HG03039 (cell line): ENCODE results near the gene STK17A.
"Not testable (repeated sequence)": the region's sequence is repeated elsewhere in the genome, so short reads cannot be mapped to it uniquely, and the experiment has no call there.

Source experiments
- ATAC-seq: cut with Tn5 transposase; IDR thresholded peaks from one replicate; pipeline ENCODE4 v1.9.1; 2021; ENCODE audit warnings: mild to moderate bottlenecking, moderate library complexity; ENCODE audit not compliant: unreplicated experiment

STK17A gene

DNA sequence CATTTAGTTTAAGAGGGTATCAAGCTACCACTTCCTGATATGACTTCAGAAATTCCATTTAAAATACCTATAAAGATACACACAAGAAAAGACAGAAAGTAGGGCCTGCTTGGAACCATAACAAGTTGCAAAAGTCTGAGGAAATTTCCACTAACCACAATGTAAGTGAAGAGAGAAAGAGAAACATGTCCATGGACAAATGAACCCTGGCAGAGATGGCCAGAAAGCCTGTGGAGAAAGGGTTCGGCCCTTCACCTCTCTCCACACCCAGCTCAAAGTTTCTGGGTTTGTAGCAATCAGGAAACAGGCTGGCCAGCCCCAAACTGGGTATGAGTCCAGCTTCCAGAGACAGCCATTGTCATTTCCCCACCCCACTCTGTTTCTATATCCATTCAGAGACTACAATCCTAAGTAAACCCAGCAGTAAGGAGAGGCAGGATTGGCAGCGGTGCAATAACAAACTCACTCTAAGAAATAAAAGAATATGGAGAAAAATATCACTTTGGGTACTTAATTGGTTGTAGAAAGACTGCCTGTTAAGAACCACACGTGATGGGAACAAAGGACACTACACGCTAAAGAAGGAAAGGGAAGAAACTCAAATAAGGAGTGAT, 71.1 kb downstream of the STK17A start:
- ATAC-seq: no peak

DNA sequence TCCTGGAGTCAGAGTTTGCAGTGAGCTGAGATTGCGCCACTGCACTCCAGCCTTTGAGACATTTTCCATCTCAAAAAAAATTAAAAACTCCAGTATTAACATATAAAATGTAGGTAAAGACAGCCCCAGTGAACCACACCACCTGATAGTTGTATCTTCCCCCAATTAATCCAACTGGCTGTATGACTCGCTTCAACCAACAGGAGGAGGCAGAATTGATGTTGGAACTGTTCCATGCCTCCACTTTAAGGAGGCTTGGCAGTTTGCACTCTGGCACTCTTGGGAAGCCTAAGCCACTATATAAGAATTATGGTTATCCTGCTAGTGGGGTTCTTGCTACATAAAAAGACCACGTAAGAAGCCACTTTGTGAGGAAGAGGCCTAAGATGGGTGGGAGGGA, 72.7 kb downstream of the STK17A start:
- ATAC-seq: no peak

DNA sequence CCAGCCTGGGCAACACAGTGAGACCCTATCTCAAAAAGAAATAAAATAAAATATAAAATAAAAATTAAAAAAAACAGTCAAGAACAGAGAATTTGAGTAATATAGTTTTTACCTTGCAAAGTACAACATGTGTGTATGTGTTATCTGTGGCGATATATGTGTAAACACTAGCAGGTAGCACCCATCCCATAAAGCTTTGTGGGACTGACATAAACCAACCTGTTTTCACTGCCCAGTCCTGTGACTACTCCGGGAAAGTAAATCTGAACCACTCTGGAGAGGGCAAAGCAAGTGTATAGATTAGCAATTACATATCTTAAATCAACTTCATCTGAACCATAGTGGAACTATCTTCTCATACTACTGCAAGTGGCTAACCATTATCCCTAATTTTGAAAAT, 74.1 kb downstream of the STK17A start:
- ATAC-seq: no peak

GRCh38 chr7:43658718-43659548, 76.0 kb downstream of the STK17A start:
- no peak for ATAC-seq

DNA sequence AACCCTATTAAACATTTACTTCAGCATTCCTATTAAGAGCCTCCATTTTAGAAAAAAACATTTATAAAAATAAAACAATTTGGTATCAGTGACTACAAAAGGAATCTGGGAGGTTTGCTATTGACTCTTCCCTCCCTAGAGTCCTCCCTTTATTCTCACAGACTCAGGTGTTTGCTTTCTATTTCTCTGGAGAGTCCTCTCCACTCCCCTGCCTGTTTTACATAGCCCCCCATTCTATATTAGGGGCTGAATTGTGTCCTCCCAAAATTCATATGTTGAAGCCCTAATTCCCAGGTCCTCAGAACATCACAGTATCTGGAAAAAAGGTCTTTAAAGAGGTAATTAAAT, 76.6 kb downstream of the STK17A start:
- no peak for ATAC-seq

DNA sequence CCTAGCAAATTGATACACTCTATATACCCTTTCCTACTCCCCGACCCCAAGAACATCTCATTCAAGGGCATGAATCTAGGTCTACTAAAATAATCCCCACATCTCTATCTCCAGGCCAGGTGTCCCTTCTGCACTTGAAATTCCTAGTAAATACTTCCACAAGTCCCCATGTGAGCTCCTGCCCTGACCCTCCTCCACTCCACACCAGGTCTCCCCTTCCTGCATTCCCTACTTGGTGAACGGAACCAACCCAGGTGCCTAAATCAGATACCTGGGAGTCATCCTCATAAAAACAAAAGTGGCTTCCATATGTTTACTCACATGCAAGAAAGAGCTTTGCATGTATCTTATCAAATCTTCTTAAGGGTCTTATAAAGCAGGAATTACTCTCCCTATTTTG, 77.2 kb downstream of the STK17A start:
- ATAC-seq: no peak

DNA sequence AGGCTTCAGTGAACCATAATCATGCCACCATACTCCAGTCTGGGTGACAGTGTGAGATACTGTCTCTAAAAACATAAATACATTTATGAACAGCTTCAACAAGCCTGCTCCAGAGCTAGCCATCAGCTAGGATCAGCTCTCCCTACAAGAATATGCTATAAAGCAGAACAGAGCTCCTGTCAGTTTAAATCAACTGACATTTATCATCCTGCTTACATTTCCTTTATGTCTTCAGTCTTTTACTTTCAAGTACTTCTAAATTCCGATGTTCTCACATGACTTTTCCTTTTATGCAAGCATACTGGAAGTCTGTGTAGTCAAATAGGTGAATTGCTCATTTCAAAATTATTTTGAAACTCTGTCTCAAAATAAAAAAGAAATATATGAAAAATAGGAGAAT, 81.8 kb downstream of the STK17A start:
- ATAC-seq: no peak

GRCh38 chr7:43666938-43667337, 84.0 kb downstream of the STK17A start:
- no peak for ATAC-seq

DNA sequence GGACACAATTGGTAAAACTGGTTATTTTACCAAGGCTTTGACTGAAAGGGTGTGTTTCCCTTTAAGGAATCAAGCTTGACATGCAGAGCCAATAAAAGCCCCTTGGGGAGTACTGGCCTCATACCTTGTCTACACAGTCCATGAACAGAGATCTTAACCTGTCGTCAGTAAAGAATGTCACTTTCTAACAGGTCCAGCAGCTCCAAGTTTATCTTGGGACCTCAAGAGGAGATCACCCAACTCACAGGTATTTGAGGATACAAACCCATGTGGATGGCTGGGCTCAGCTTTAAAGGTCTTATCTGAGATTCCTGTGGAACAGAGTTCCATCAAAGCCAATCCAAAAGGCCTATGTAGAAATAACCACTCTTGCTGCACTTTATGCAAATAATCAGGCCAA, 85.1 kb downstream of the STK17A start:
- ATAC-seq: no peak

DNA sequence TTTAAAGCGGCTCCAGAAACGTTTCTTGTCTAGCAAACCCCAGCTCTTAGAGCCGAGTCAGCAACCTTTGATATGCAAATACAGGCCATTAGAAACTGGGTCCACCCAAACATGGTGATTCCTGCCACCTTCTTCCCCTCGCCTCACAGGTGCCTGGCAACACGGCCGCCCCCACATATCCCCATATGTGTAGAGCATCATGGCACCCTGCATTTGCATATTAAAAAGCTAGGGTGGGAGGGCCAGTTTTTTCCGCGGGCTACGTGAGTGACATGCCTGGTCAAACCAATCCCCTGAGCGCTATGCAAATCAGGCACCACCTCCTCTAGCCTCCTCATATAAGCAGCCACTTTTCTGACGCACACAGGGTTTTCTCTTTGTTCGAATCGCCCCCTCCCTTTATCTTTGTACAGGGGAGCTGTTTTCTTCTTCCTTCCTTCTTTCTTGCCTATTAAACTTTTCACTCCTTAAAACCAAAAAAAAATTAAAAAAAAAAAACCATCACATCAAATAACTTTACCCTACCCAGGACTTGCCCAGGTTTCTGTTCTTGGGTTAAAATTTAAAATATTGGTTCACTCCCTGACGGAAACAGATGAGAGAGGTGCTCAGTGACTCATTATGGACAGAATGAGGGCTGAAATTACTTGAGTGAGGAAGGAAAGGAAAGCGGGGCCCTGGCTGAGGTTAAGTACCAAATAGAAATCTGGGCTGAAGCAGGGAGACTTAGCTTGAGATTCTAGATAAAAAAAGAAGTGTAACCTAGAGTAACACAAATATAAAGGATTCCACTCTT, 86.6 kb downstream of the STK17A start:
- ATAC-seq: no peak

DNA sequence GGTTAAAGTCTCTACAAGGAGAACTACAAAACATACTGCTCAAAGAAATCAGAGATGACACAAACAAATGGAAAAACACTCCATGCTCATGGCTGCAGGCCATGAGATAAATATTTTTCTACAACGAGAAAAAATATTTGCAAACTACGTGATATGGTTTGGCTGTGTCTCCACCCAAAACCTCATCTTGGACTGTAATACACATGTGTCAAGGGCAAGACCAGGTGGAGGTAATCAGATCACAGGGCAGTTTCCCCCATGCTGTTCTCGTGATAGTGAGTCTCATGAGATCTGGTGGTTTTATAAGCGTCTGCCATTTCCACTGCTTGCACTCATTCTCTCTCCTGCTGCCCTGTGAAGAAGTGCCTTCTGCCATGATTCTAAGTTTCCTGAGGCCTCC, 88.6 kb downstream of the STK17A start:
- ATAC-seq: no peak

DNA sequence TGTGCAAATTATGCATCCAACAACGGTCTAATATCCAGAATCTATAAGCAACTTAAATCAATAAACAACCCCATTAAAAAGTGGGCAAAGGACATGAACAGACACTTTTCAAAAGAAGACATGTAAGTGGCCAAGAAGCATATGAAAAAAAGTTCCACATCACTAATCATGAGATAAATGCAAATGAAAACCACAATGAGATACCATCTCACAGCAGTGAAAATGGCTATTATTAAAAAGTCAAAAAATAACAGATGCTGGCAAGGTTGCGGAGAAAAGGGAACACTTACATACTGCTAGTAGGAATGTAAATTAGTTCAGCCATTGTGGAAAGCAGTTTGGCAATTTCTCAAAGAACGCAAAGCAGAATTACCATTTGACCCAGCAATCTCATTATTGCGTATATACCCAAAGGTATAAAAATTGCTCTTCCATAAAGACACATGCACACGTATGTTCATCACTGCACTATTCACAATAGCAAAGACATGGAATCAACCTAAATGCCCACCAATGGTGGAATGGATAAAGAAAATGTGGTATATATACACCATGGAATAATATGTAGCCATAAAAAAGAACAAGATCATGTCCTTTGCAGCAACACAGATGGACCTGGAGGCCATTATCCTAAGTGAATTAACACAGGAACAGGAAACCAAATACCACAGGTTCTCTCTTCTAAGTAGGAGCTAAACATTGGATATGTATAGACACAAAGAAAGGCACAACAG, 90.5 kb downstream of the STK17A start:
- not testable (repeated sequence) for ATAC-seq

DNA sequence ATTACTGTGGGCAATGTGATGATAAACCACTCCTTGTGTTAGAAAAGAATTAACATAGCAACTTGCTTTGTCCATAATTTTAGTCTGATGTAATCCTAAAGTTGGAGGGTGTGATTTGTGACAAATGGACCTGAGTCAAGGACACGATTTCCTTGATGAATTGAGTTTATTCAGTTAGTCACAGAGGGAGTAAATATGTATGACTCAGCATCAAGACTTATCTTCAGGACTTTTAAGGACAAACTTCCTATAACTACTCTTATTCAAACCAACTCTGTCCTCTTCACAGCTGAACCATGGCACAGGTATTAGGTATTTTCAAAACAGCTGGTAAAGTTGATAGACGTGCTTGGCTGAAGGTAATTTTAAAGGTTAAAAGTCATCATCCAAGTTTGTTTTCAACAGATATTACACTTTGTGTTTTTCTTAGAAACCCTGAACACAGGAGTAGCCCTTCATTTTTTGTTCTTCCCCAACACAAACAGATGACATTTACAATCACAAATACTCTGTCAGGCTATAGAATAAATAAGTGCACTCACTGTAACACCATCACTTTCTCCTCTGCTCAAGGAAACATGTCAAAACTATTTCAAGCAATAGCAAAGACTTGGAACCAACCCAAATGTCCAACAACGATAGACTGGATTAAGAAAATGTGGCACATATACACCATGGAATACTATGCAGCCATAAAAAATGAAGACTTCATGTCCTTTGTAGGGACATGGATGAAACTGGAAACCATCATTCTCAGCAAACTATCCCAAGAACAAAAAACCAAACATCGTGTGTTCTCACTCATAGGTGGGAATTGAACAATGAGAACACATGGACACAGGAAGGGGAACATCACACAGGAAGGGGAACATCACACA, 91.9 kb downstream of the STK17A start:
- ATAC-seq: no peak
